Measurements from ENCODE around the gene SLC26A11.

The SLC26A11 gene

DNA sequence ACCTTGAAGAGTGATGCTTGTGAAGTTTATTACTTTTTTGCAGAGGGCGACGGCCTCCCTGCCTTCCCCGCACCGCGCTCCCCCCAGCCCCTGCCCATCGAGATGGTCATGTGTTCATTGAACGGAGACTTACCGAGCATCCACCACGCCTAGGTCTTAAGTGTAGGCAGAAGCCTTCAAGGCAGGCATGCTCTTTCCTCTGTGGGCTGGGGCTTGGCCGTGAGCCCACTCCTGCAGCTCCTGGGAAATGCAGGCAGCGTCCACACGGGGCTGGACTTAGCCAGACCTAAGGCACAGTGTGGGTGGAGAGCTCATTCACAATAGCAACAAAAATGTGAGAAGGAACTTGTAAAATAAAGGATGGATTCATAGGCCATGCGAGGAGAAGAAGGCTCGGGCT lies 59.7 kb downstream of the SLC26A11 start:
- TF ChIP-seq, protein P1, sequence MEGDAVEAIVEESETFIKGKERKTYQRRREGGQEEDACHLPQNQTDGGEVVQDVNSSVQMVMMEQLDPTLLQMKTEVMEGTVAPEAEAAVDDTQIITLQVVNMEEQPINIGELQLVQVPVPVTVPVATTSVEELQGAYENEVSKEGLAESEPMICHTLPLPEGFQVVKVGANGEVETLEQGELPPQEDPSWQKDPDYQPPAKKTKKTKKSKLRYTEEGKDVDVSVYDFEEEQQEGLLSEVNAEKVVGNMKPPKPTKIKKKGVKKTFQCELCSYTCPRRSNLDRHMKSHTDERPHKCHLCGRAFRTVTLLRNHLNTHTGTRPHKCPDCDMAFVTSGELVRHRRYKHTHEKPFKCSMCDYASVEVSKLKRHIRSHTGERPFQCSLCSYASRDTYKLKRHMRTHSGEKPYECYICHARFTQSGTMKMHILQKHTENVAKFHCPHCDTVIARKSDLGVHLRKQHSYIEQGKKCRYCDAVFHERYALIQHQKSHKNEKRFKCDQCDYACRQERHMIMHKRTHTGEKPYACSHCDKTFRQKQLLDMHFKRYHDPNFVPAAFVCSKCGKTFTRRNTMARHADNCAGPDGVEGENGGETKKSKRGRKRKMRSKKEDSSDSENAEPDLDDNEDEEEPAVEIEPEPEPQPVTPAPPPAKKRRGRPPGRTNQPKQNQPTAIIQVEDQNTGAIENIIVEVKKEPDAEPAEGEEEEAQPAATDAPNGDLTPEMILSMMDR (IDR thresholded peaks at IDR 0.05): no peak

DNA sequence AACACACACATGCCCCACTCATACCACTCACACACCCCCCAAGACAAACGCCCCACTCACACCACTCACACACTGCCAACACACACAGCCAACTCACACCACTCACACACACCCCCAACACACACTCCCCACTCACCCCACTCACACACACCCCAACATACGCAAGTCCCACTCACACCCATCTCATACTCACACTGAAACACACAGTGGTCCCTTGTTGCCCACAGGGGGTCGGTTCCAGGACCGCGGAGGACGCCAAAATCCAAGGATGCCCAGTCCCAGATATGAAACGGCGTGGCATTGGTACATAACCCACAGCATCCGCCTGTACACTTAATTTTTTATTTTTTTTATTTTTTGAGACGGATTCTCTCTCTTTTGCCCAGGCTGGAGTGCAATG lies 61.3 kb downstream of the SLC26A11 start:
- TF ChIP-seq, protein P1 (IDR thresholded peaks at IDR 0.05): no peak

DNA sequence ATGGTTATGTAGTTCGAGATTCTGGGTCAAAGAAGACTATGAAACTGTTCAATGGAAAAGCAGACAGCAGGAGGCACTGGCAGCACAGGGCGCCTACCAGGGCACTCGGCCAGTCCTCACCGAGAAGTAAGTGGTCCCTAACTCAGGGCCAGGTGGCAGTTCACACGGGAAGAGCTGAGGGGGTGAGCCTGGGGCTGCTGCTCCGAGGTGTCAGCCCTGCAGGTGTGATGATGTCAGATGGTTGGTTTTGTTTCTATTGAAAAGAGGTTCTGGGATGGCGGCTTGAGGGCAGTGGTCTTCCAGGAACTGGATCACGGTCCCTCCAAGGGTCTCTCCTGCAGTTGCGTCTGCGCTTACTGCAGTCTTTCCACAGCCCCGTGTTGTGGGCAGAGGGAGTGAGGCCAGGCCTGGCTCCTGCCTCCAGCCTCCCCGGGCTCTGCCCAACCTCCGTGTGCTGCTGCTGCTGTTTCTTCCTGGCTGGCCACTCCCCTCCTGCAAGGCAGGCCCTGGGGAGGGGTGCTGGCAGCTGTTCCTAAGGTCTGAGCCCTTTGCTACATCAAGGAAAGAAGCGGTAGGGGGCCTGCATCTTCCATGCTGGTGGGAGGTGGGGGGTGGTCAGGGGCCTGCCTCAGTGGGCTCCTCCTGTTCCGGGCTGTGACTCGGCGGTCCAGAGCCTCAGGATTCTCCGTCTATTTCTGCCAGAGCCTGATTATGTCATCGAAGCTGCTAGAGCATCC lies 63.1 kb downstream of the SLC26A11 start:
- TF ChIP-seq, protein P1 (IDR thresholded peaks at IDR 0.05): no peak

DNA sequence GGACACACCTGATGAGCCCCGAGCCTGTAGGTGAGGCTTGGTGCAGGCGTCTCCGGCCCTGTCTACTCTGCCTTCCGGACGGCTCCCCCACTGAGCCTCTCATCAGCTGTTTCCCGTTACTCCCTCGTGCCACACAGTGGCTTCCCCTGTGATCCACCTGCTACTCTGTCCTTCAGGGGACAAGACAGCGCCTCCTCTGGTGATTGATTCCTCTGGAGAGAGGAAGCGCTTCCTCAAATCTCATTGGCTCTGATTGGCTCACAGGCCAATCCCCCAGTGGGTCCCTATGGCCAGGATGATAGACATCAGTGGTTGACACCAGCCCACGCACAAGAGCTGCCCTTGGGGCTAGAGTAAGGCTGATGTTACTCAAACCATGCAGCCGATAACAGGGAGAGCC lies 64.4 kb downstream of the SLC26A11 start:
- TF ChIP-seq, protein P1 (IDR thresholded peaks at IDR 0.05): no peak; the same call in 1 of the 2 replicates

DNA sequence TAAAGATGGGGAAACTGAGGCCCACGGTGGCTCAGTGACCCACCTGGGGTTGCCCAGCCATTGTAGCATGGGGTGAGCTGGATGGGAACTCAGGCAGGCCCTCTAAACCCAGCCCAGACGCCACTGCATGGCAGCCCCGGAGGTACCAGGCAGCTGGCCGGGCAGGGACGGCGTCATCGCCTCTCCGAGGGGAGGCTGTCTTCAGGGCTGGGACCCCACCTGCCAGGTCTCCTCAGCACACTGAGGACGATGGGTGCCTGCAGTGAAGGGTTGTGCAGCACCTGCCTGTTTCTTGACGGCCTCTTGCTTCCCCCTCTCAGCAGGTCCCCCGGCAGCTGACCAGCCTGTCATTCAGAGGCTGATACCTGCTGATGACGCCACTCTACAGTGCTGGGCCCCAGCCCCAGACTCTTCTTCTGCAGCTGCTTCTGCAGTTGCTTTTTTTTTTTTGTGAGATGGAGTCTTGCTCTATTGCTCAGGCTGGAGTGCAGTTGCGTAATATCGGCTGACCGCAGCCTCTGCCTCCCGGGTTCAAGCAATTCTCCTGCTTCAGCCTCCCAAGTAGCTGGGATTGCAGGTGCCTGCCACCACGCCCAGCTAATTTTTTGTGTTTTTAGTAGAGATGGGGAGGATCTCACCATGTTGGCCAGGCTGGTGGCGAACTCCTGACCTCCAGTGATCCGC lies 65.2 kb downstream of the SLC26A11 start:
- TF ChIP-seq, protein P1 (IDR thresholded peaks at IDR 0.05): no peak

DNA sequence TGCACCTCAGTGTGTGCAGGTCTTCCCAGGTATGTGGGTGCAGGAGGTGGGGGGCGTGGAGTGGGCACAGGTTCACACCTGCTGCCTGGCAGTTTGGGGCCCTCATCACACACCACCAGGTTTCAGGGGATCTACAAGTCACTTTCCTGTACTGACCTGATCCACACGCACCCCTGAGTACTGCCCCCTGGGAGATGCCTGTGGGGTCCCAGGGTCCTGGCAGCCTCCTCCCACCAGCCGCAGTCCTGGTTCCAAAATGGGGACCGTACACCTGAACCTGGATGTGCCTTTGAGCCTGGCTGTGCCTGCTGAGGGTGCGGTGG lies 66.4 kb downstream of the SLC26A11 start:
- TF ChIP-seq, protein P1 (IDR thresholded peaks at IDR 0.05): no peak

DNA sequence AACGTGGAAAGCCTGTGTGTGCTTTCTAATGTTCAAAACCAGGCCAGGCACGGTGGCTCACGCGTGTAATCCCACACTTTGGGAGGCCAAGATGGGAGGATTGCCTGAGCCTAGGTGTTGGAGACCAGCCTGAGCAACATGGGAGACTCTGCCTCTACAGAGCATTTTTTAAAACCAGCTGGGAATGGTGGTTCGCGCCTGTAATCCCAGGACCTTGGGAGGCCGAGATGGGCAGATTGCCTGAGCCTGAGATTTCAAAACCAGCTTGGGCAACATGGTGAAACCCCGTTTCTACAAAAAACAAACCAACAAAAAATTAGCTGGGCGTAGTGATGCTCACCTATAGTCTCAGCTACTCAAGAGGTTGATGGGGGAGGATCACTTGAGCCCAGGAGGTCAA lies 66.8 kb downstream of the SLC26A11 start:
- TF ChIP-seq, protein P1 (IDR thresholded peaks at IDR 0.05): no peak

All from LNCAP (cell line).